GM18507 (cell line): Measurements from ENCODE around the gene PNPLA7.
A peak's percentile ranks its signal among the peaks of the same experiment; 100 is the strongest.

Experiments used
- DNase-seq: peaks from one replicate; pipeline ENCODE4 v3.0.0; 2011; ENCODE audit warnings: low read depth; ENCODE audit not compliant: insufficient read length; ENCODE audit errors: extremely low spot score
- FAIRE-seq: peaks from 2 replicates; lab custom pipeline; 2011; peaks lifted over from hg19 to GRCh38; lab: Jason Lieb, UNC

The PNPLA7 gene

GRCh38 chr9:137501457-137501856, 48.7 kb downstream of the PNPLA7 start:
- FAIRE-seq (no peak), DNase-seq (no peak)

- DNase-seq (no peak), FAIRE-seq (no peak)
Observed at GRCh38 chr9:137500666-137501397, 49.4 kb downstream of the PNPLA7 start.

- no peak for DNase-seq
Observed at GRCh38 chr9:137499858-137500661, 50.1 kb downstream of the PNPLA7 start.

GRCh38 chr9:137499416-137499815, 50.8 kb downstream of the PNPLA7 start:
- no peak for FAIRE-seq

More at GRCh38 chr9:137499858-137500661, 50.1 kb downstream of the PNPLA7 start:
- FAIRE-seq, result no peak

GRCh38 chr9:137498720-137499150, 51.5 kb downstream of the PNPLA7 start:
- FAIRE-seq (no peak), DNase-seq (no peak)

More at GRCh38 chr9:137499416-137499815, 50.8 kb downstream of the PNPLA7 start:
- DNase-seq, result no peak

GRCh38 chr9:137497921-137498719, 52.1 kb downstream of the PNPLA7 start:
- DNase-seq, result no peak
- no peak for FAIRE-seq

- DNase-seq (no peak), FAIRE-seq (no peak)
Observed at GRCh38 chr9:137496601-137497375, 53.4 kb downstream of the PNPLA7 start.

GRCh38 chr9:137494550-137495351, 55.5 kb downstream of the PNPLA7 start:
- no peak for DNase-seq
- FAIRE-seq, result no peak

- DNase-seq (no peak), FAIRE-seq (no peak)
Observed at GRCh38 chr9:137494104-137494544, 56.1 kb downstream of the PNPLA7 start.

GRCh38 chr9:137493364-137494103, 56.7 kb downstream of the PNPLA7 start:
- FAIRE-seq (no peak), DNase-seq (no peak)

GRCh38 chr9:137492464-137493363, 57.5 kb downstream of the PNPLA7 start:
- FAIRE-seq (no peak), DNase-seq (peak; percentile 46)

GRCh38 chr9:137491735-137492432, 58.3 kb downstream of the PNPLA7 start:
- DNase-seq (no peak), FAIRE-seq (no peak)

- DNase-seq (no peak), FAIRE-seq (no peak)
Observed at GRCh38 chr9:137490532-137491186, 59.5 kb downstream of the PNPLA7 start.

GRCh38 chr9:137488906-137489305, 61.3 kb downstream of the PNPLA7 start:
- DNase-seq (no peak), FAIRE-seq (no peak)

GRCh38 chr9:137488327-137488653, 61.9 kb downstream of the PNPLA7 start:
- FAIRE-seq (no peak), DNase-seq (no peak)
